WTC11 (cell line): ENCODE results near the gene TRIP10. TPM values are rescaled to one million over a fixed set of nuclear protein-coding genes. Genes with fewer than 3 reads are reported as not detected.

Experiments used
- ATAC-seq: fragments of 200-7000 bp; cut with Tn5 transposase; 2 replicates; pipeline ENCODE4 v1.10.0; 2021; ENCODE audit warnings: mild to moderate bottlenecking, moderate library complexity
- CTCF ChIA-PET: fragments of 300-600 bp; sonication (Branson Sonifier 250); formaldehyde crosslinking; loops from one replicate; lab custom pipeline; 2021; ENCODE audit warnings: antibody characterized with exemption; lab: Charles Lee
- POLR2A ChIA-PET: fragments of 350-600 bp; sonication (Branson Sonifier 250); formaldehyde crosslinking; loops from one replicate; lab custom pipeline; 2021; ENCODE audit warnings: antibody characterized with exemption; lab: Charles Lee
- DNase-seq: peaks from one replicate; pipeline ENCODE4 v3.0.0; 2021; ENCODE audit warnings: low spot score
- H3K27ac Mint-ChIP-seq: 2 replicates; pipeline ENCODE4 v1.8.0; 2021; ENCODE audit warnings: mixed read lengths
- H3K27me3 Mint-ChIP-seq: 2 replicates; pipeline ENCODE4 v1.8.0; 2021; ENCODE audit warnings: low read depth, mild to moderate bottlenecking, moderate library complexity, mixed read lengths
- H3K36me3 Mint-ChIP-seq: 2 replicates; pipeline ENCODE4 v1.8.0; 2021; ENCODE audit warnings: mixed read lengths
- H3K4me1 Mint-ChIP-seq: 2 replicates; pipeline ENCODE4 v1.8.0; 2022; ENCODE audit warnings: mixed read lengths
- H3K4me3 Mint-ChIP-seq: 2 replicates; pipeline ENCODE4 v1.8.0; 2021; ENCODE audit warnings: mild to moderate bottlenecking, moderate library complexity, mixed read lengths
- H3K9me3 Mint-ChIP-seq: 2 replicates; pipeline ENCODE4 v1.8.0; 2021; ENCODE audit warnings: mixed read lengths
- AFF4 ChIP-seq: sonication (generic); formaldehyde crosslinking; IDR thresholded peaks from 2 replicates; pipeline ENCODE4 v1.8.1; 2023; ENCODE audit warnings: mild to moderate bottlenecking, missing genetic modification reagents, borderline replicate concordance
- AR ChIP-seq: fragments of 250-450 bp; sonication (Bioruptor Pico); IDR thresholded peaks from 2 replicates; pipeline ENCODE4 v1.9.0; 2021; ENCODE audit warnings: mild to moderate bottlenecking
- ATF1 ChIP-seq: sonication (generic); formaldehyde crosslinking; IDR thresholded peaks from 2 replicates; pipeline ENCODE4 v1.8.1; 2023; ENCODE audit warnings: mild to moderate bottlenecking, moderate library complexity, missing genetic modification reagents
- ATF6 ChIP-seq: sonication (generic); formaldehyde crosslinking; IDR thresholded peaks from 2 replicates; pipeline ENCODE4 v1.8.1; 2023; ENCODE audit warnings: mild to moderate bottlenecking, missing genetic modification reagents
- CREB1 ChIP-seq: sonication (generic); formaldehyde crosslinking; IDR thresholded peaks from 2 replicates; pipeline ENCODE4 v1.8.0; 2023; ENCODE audit warnings: mild to moderate bottlenecking, missing genetic modification reagents
- GABPB1 ChIP-seq: sonication (generic); formaldehyde crosslinking; IDR thresholded peaks from 2 replicates; pipeline ENCODE4 v1.8.1; 2023; ENCODE audit warnings: mild to moderate bottlenecking, missing genetic modification reagents
- GRHL2 ChIP-seq: fragments of 250-450 bp; sonication (Bioruptor Pico); IDR thresholded peaks from 2 replicates; pipeline ENCODE4 v1.8.0; 2022; ENCODE audit warnings: mild to moderate bottlenecking, moderate library complexity; ENCODE audit not compliant: insufficient replicate concordance, severe bottlenecking
- KAT7 ChIP-seq: sonication (generic); formaldehyde crosslinking; IDR thresholded peaks from 2 replicates; pipeline ENCODE4 v1.8.1; 2023; ENCODE audit warnings: missing genetic modification reagents, mild to moderate bottlenecking, borderline replicate concordance
- MLX ChIP-seq: sonication (generic); formaldehyde crosslinking; IDR thresholded peaks from 2 replicates; pipeline ENCODE4 v1.8.1; 2023; ENCODE audit warnings: mild to moderate bottlenecking, missing genetic modification reagents, moderate library complexity
- MXD4 ChIP-seq: fragments of 250-450 bp; sonication (Bioruptor Pico); IDR thresholded peaks from 2 replicates; pipeline ENCODE4 v1.8.0; 2021; ENCODE audit warnings: mild to moderate bottlenecking, moderate library complexity, borderline replicate concordance
- NR1H2 ChIP-seq: sonication (generic); formaldehyde crosslinking; IDR thresholded peaks from 2 replicates; pipeline ENCODE4 v1.9.0; 2021; ENCODE audit warnings: mild to moderate bottlenecking, moderate library complexity, missing genetic modification reagents
- SOX15 ChIP-seq: fragments of 250-450 bp; sonication (Bioruptor Pico); IDR thresholded peaks from 2 replicates; pipeline ENCODE4 v1.9.0; 2021; ENCODE audit warnings: mild to moderate bottlenecking
- STAT6 ChIP-seq: sonication (generic); formaldehyde crosslinking; conservative IDR thresholded peaks from 2 replicates; pipeline ENCODE4 v1.8.1; 2023; ENCODE audit warnings: mild to moderate bottlenecking, low read depth, missing genetic modification reagents, moderate library complexity
- USF2 ChIP-seq: sonication (generic); formaldehyde crosslinking; IDR thresholded peaks from 2 replicates; pipeline ENCODE4 v1.8.1; 2023; ENCODE audit warnings: mild to moderate bottlenecking, missing genetic modification reagents, moderate library complexity
- ZNF425 ChIP-seq: fragments of 250-450 bp; sonication (Bioruptor Pico); conservative IDR thresholded peaks from 2 replicates; pipeline ENCODE4 v1.9.0; 2021; ENCODE audit warnings: mild to moderate bottlenecking
- ZNF671 ChIP-seq: fragments of 250-450 bp; sonication (Bioruptor Pico); IDR thresholded peaks from 2 replicates; pipeline ENCODE4 v1.8.0; 2021; ENCODE audit warnings: mild to moderate bottlenecking
- total RNA-seq: library from RNA; stranded (reverse); gene quantifications from 3 replicates; pipeline ENCODE4 v1.2.3, GENCODE V29; 2021

Gene TRIP10
- total RNA-seq, 1 experiment from 2014 or later = 76.6 TPM

- no peak for ATAC-seq
- POLR2A ChIA-PET = no interaction called here
- H3K4me1 Mint-ChIP-seq = peaks cover 16% of the 10 kb centered on the region
Observed at GRCh38 chr19:6720369-6721137, 18.9 kb upstream of the TRIP10 start, which contains the start of gene C3. Gene C3 (minus strand): TSS chr19:6720650. CDS start chr19:6720589, 61 bp downstream.

GRCh38 chr19:6721138-6721474 lies 18.4 kb upstream of the TRIP10 start:
- H3K27ac Mint-ChIP-seq = peak overlapping the region; percentile 24; the same call in 1 of the 2 replicates
- H3K36me3 Mint-ChIP-seq = no peaks in the 10 kb centered on the region
- ChIA-PET POLR2A (no interaction called here), CTCF (interaction anchor here (1.1 kb wide), 2 partner anchors 10 to 12 kb away, joined by 3 to 4 read pairs; no protein-coding TSS in a partner anchor)
- ATAC-seq (no peak), DNase-seq (no peak)
- H3K4me1 Mint-ChIP-seq = peaks cover 16% of the 10 kb centered on the region
- peaks cover 4% of the 10 kb centered on the region; the same call in 1 of the 2 replicates for H3K27me3 Mint-ChIP-seq
- peaks cover 8% of the 10 kb centered on the region for H3K9me3 Mint-ChIP-seq
- H3K4me3 Mint-ChIP-seq = no peak overlapping the region
- TF ChIP-seq ZNF671 (CRISPR knock-in tag) = no peak
- no peak for TF ChIP-seq MLX
- no peak for TF ChIP-seq ATF1 (CRISPR knock-in tag)
- no peak for TF ChIP-seq GRHL2 (CRISPR knock-in tag)
- TF ChIP-seq NR1H2 (CRISPR knock-in tag) = no peak
- TF ChIP-seq ZNF425 (CRISPR knock-in tag) = no peak
- no peak for TF ChIP-seq ATF6 (CRISPR knock-in tag)
- no peak for TF ChIP-seq CREB1 (CRISPR knock-in tag)
- no peak for TF ChIP-seq STAT6 (CRISPR knock-in tag)
- no peak for TF ChIP-seq USF2 (CRISPR knock-in tag)
- no peak for TF ChIP-seq AR (CRISPR knock-in tag)
- no peak for TF ChIP-seq AFF4 (CRISPR knock-in tag)
- TF ChIP-seq MXD4 (CRISPR knock-in tag) = no peak
- no peak for TF ChIP-seq SOX15 (CRISPR knock-in tag)

More at GRCh38 chr19:6720369-6721137, 18.9 kb upstream of the TRIP10 start, which contains the start of gene C3:
- Mint-ChIP-seq H3K36me3 (no peaks in the 10 kb centered on the region), H3K27ac (peak within 1 kb of the TSS; percentile 24; the same call in 1 of the 2 replicates), H3K9me3 (peaks cover 8% of the 10 kb centered on the region)
- DNase-seq = no peak
- TF ChIP-seq KAT7 (CRISPR knock-in tag) = no peak
- peak; percentile 72; the same call in 1 of the 2 replicates for TF ChIP-seq GABPB1 (CRISPR knock-in tag)
- TF ChIP-seq, all 79 proteins: peak for 1
- CTCF ChIA-PET = interaction anchor here (1.1 kb wide), 2 partner anchors 9 to 13 kb away, joined by 3 to 4 read pairs; no protein-coding TSS in a partner anchor
- Mint-ChIP-seq H3K4me3 (no peak within 1 kb of the TSS), H3K27me3 (peaks cover 4% of the 10 kb centered on the region; the same call in 1 of the 2 replicates)
